GM10266 (cell line): Measurements from ENCODE around the gene GPR21.

Source experiments
- DNase-seq: peaks from one replicate; pipeline ENCODE4 v3.0.0; 2012; ENCODE audit errors: extremely low spot score
- TF ChIP-seq, protein P1 (sequence below): IDR thresholded peaks from 2 replicates; pipeline ENCODE4 v1.5.1; 2012; ENCODE audit warnings: mild to moderate bottlenecking, low read depth; ENCODE audit not compliant: control insufficient read depth, insufficient read depth; ENCODE audit errors: missing control alignments

Gene GPR21

DNA sequence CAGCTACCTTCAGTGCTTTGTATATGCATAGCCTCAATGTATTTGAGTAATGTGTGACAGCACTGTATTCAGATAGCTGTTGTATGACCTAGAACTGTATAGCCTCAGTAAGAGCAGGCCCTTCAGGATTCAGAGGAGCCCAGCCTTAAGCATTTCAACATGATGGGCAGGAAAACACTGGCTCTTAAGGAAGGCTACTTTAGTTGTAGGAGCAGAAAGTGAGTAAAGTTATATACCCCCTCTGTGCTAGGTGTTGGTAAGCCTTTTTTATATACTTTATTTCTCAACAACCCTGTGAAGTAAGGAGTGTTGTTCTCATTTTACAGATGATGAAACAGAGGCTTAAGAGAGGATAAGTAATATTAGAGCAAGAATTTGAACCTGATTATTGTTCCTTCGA lies 1.5 kb upstream of the GPR21 start:
- TF ChIP-seq, protein P1, sequence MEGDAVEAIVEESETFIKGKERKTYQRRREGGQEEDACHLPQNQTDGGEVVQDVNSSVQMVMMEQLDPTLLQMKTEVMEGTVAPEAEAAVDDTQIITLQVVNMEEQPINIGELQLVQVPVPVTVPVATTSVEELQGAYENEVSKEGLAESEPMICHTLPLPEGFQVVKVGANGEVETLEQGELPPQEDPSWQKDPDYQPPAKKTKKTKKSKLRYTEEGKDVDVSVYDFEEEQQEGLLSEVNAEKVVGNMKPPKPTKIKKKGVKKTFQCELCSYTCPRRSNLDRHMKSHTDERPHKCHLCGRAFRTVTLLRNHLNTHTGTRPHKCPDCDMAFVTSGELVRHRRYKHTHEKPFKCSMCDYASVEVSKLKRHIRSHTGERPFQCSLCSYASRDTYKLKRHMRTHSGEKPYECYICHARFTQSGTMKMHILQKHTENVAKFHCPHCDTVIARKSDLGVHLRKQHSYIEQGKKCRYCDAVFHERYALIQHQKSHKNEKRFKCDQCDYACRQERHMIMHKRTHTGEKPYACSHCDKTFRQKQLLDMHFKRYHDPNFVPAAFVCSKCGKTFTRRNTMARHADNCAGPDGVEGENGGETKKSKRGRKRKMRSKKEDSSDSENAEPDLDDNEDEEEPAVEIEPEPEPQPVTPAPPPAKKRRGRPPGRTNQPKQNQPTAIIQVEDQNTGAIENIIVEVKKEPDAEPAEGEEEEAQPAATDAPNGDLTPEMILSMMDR = no peak
- no peak for DNase-seq

DNA sequence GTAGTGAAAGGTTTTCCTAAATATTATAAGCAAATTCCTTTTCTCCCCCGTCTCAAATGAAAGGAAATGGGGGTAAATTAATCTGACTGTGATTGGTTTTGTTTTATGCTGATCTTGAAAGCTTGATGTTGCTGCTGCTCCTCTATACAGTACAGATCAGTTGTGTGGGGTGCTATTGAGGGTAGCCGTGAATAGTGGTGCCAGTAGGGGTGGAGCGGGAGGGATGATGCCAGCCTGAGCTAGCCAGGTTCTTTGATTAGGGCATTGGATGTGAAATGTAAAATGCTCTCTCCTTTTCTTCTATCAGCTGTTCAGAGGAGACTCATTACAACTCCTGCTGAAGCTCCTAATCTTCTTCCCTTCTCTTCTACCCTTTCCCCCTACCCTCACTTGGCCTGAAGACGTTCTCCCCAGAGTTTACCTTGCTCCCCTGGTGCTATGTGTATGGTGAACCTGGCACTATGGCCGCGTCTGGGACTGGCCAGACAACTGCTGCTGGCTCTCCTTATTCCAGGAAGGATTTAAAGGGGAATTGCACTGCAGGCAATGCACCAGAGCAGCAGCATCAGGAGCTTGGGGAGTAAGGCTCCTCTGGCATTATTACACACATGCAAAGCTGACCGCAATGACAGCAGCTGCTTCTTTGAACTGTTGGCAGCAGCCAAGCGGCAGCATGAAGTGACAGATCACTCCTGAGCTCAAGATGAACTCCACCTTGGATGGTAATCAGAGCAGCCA lies 566 bp downstream of the GPR21 start:
- TF ChIP-seq, protein P1 = no peak
- no peak for DNase-seq

DNA sequence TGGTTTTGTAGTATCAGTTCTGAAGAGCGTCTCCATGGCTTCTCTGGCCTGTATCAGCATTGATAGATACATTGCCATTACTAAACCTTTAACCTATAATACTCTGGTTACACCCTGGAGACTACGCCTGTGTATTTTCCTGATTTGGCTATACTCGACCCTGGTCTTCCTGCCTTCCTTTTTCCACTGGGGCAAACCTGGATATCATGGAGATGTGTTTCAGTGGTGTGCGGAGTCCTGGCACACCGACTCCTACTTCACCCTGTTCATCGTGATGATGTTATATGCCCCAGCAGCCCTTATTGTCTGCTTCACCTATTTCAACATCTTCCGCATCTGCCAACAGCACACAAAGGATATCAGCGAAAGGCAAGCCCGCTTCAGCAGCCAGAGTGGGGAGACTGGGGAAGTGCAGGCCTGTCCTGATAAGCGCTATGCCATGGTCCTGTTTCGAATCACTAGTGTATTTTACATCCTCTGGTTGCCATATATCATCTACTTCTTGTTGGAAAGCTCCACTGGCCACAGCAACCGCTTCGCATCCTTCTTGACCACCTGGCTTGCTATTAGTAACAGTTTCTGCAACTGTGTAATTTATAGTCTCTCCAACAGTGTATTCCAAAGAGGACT lies 1.5 kb downstream of the GPR21 start:
- no peak for DNase-seq
- TF ChIP-seq, protein P1 = no peak

DNA sequence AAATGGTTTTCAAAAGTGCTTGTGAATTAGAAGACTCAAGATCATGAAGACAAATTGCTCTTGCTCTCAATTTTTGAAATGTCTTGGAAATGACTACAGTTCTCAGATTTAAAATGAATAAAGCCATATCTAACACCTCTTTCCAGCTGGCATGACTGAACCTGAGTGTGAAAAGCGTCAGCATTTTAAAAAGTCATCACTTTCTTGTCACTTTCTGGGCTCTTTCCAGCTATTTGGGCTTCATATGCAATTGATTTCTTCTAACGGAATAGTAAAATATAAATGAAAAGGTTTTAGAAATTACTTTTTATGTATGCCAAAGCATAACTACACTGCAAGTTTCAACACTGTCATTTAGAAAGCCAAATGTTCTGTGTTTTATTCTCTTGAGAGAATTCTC lies 2.3 kb downstream of the GPR21 start:
- DNase-seq = no peak
- TF ChIP-seq, protein P1 = no peak

DNA sequence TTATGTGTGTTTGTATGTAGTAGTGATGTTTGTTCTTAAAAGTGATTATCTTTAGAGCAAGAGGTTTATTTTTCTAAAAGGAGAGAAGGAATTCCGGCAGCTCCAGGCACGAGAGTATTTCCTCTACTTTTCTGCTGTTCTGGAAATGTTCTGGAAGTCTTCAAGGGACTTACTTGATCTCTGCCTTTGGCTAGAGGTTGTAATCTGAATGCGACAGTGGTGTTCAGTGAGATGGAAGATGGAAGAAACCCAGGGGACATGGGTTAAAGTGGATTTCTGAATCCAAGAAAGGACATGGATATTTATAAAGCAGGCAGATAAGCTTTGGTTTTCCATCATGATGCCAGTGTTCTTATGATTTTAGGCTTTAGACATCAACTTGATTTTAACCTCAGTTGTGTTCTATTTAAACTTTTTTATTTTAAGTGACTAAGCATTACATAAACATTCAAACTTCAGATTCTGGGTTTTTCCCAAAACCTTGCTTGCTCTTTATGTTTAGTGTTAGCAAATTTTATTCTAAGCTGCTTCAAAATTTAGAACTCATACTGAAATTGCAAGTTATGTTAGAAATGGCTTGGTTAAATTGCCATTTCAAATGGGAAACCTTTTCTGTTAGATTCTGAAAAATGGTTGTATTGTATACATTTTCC lies 3.6 kb downstream of the GPR21 start:
- DNase-seq = no peak
- TF ChIP-seq, protein P1 = no peak

DNA sequence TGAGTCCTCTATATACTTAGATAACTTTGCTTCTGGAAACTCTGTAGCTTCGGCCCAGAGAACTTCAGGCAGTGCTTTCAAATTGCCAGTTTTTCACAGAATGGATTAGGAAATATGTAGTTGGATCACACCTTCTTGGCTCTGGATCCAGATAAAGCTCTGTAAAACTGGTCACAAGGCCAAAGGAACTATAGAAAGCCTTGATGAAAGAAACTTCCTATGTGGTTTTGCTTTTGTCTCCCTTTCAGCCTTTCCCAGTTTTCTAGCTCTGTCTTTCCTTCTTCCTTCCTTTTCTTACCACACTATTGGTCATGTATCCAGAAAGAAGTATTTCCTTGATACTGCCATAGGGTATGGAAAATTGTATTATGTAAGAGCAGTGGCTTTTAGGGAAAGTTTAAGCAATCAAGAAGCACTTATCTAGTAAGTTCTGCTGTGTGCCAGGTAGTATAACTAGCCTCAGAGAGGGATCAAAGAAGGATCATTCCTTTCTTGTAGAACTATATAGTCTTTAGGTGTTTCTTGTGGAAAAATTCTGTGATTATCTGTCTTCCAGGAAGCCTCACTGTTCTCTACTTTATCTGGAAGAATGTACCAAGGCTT lies 6.3 kb downstream of the GPR21 start:
- DNase-seq = no peak
- TF ChIP-seq, protein P1 = no peak

DNA sequence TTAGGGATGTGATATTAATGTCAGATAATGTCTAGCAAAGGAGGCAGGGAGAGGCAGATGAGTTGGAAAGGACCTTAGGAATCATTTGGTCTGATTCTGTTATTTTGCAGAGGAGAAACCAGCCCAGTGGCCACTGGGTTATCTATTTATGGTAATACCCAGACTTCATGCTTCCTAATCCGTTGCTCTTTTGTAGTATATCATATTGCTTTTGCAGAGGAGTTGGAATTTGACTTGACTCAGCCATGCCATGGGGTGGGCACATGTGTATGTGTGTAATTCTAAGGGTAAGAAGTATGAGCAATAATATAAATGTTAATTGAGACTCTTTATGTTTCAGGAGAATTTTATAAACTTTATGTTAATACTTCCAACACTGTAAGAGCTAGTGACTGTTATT lies 7.3 kb downstream of the GPR21 start:
- TF ChIP-seq, protein P1 = no peak
- DNase-seq = no peak
